A549 (cell line): Measurements from ENCODE around the gene ASNSD1. TPM values are rescaled to one million over a fixed set of nuclear protein-coding genes. Genes with fewer than 3 reads are reported as not detected.

Source experiments
- ATAC-seq, 2 experiments: fragments of 200-7000 bp in 1 of 2; fragments of >200 bp in 1 of 2; cut with Nextera tagmentation in 1 of 2; cut with Tn5 transposase in 1 of 2; 3 replicates each; pipeline versions ENCODE4 v1.8.0 to v1.9.1; 2018 to 2020; ENCODE audit warnings: mild to moderate bottlenecking in 1 of 2, moderate library complexity in 1 of 2
- CTCF ChIA-PET: fragments of 300-600 bp; sonication (Branson Sonifier 250); formaldehyde crosslinking; extraction: SDS; loops from one replicate; lab custom pipeline; 2021; ENCODE audit warnings: antibody characterized with exemption, inconsistent platforms; lab: Yijun Ruan, JAX
- POLR2A ChIA-PET: fragments of 350-600 bp; formaldehyde crosslinking; extraction: SDS; loops from one replicate; lab custom pipeline; 2021; ENCODE audit warnings: antibody characterized with exemption, inconsistent platforms; lab: Yijun Ruan, JAX
- DNase-seq, 2 experiments: peaks; one replicate each; pipeline versions ENCODE4 v3.0.0 to v3.0.0-alpha.2; 2011 to 2016; ENCODE audit warnings: low read depth in 1 of 2, low spot score in 1 of 2
- FAIRE-seq: peaks from 2 replicates; lab custom pipeline; 2011; peaks lifted over from hg19 to GRCh38; lab: Jason Lieb, UNC
- H3K27ac ChIP-seq, 2 experiments: fragments of >200 bp; sonication (Bioruptor Twin); formaldehyde crosslinking; 3 replicates each; pipeline ENCODE4 v1.5.1; 2016 to 2017
- H3K4me1 ChIP-seq: fragments of >200 bp; sonication (Bioruptor Twin); formaldehyde crosslinking; 3 replicates; pipeline ENCODE4 v1.6.1; 2016
- H3K4me2 ChIP-seq: fragments of >200 bp; sonication (Bioruptor Twin); formaldehyde crosslinking; 3 replicates; pipeline ENCODE4 v1.6.1; 2016
- H3K4me3 ChIP-seq: fragments of >200 bp; sonication (Bioruptor Twin); formaldehyde crosslinking; 3 replicates; pipeline ENCODE4 v1.5.1; 2016
- H3K9me3 ChIP-seq: fragments of >200 bp; sonication (Bioruptor Twin); formaldehyde crosslinking; 3 replicates; pipeline ENCODE4 v1.6.1; 2016
- ATOH8 ChIP-seq: fragments of 250-450 bp; sonication (Bioruptor Pico); IDR thresholded peaks from 2 replicates; pipeline ENCODE4 v1.5.0; 2020; ENCODE audit warnings: low read depth, mild to moderate bottlenecking, moderate library complexity
- BCL3 ChIP-seq: fragments of >200 bp; sonication (Bioruptor Twin); formaldehyde crosslinking; IDR thresholded peaks from 3 replicates; pipeline ENCODE4 v1.6.1; 2016
- BHLHE40 ChIP-seq: IDR thresholded peaks from 2 replicates; pipeline ENCODE4 v1.6.1; 2012; ENCODE audit warnings: low read depth, low read length, inconsistent platforms
- CBX2 ChIP-seq: fragments of 200-600 bp; sonication (generic); IDR thresholded peaks from 2 replicates; pipeline ENCODE4 v1.6.1; 2016; ENCODE audit warnings: low read depth, mild to moderate bottlenecking, borderline replicate concordance
- CEBPB ChIP-seq, 2 experiments: fragments of >200 bp in 1 of 2; sonication (Bioruptor Twin) in 1 of 2; formaldehyde crosslinking in 1 of 2; IDR thresholded peaks; 2 replicates each; pipeline ENCODE4 v1.6.1; 2012 to 2016
- EHMT2 ChIP-seq: fragments of 200-600 bp; sonication (generic); IDR thresholded peaks from 2 replicates; pipeline ENCODE4 v1.6.1; 2016; ENCODE audit warnings: antibody characterized with exemption, low read depth, mild to moderate bottlenecking, moderate library complexity
- ELK1 ChIP-seq: fragments of 150-350 bp; IDR thresholded peaks from 2 replicates; pipeline ENCODE4 v1.6.1; 2014; ENCODE audit warnings: low read depth, mild to moderate bottlenecking, low read length
- EP300 ChIP-seq, 2 experiments: fragments of >200 bp; sonication (Bioruptor Twin); formaldehyde crosslinking; IDR thresholded peaks; 2 replicates in 1 of 2; 3 replicates in 1 of 2; pipeline ENCODE4 v1.6.1; 2016 to 2017
- ESRRA ChIP-seq: fragments of 150-350 bp; IDR thresholded peaks from 2 replicates; pipeline ENCODE4 v1.6.1; 2014; ENCODE audit warnings: mild to moderate bottlenecking, low read length, borderline replicate concordance
- FOSB ChIP-seq: fragments of 250-450 bp; sonication (Bioruptor Pico); IDR thresholded peaks from 2 replicates; pipeline ENCODE4 v1.5.0; 2020; ENCODE audit warnings: mild to moderate bottlenecking, moderate library complexity
- FOXS1 ChIP-seq: fragments of 250-450 bp; sonication (Bioruptor Pico); IDR thresholded peaks from 2 replicates; pipeline ENCODE4 v1.5.0; 2020; ENCODE audit warnings: mild to moderate bottlenecking, moderate library complexity
- GATA3 ChIP-seq: IDR thresholded peaks from 2 replicates; pipeline ENCODE4 v1.6.1; 2012; ENCODE audit warnings: borderline replicate concordance
- HES2 ChIP-seq: fragments of >200 bp; sonication (Bioruptor Twin); formaldehyde crosslinking; IDR thresholded peaks from 2 replicates; pipeline ENCODE4 v1.6.1; 2016
- HEYL ChIP-seq: fragments of 250-450 bp; sonication (Bioruptor Pico); IDR thresholded peaks from 2 replicates; pipeline ENCODE4 v1.8.0; 2021; ENCODE audit warnings: mild to moderate bottlenecking, moderate library complexity
- HMGXB4 ChIP-seq: fragments of 250-450 bp; sonication (Bioruptor Pico); IDR thresholded peaks from 2 replicates; pipeline ENCODE4 v1.5.0; 2021; ENCODE audit warnings: mild to moderate bottlenecking, moderate library complexity, borderline replicate concordance
- HOXA7 ChIP-seq: fragments of 250-450 bp; sonication (Bioruptor Pico); IDR thresholded peaks from 2 replicates; pipeline ENCODE4 v1.5.0; 2020; ENCODE audit warnings: mild to moderate bottlenecking, moderate library complexity
- HOXB5 ChIP-seq: fragments of 250-450 bp; sonication (Bioruptor Pico); IDR thresholded peaks from 2 replicates; pipeline ENCODE4 v1.5.0; 2020; ENCODE audit warnings: mild to moderate bottlenecking, moderate library complexity
- JUN ChIP-seq, 2 experiments: fragments of >200 bp; sonication (Bioruptor Twin); formaldehyde crosslinking; IDR thresholded peaks; 2 replicates in 1 of 2; 3 replicates in 1 of 2; pipeline ENCODE4 v1.6.1; 2016 to 2017
- KDM5A ChIP-seq: fragments of 200-600 bp; sonication (generic); IDR thresholded peaks from 2 replicates; pipeline ENCODE4 v1.6.1; 2016; ENCODE audit warnings: antibody characterized with exemption, mild to moderate bottlenecking
- NFE2L2 ChIP-seq: fragments of 150-350 bp; conservative IDR thresholded peaks from 2 replicates; pipeline ENCODE4 v1.6.1; 2014; ENCODE audit warnings: low read length
- PHF8 ChIP-seq: fragments of 200-600 bp; sonication (generic); IDR thresholded peaks from 2 replicates; pipeline ENCODE4 v1.6.1; 2016; ENCODE audit warnings: low read depth, mild to moderate bottlenecking, antibody characterized with exemption, moderate library complexity, borderline replicate concordance
- POLR2A ChIP-seq: IDR thresholded peaks from 2 replicates; pipeline ENCODE4 v1.6.1; 2012; ENCODE audit warnings: mild to moderate bottlenecking, low read length
- RAD21 ChIP-seq, 2 experiments: fragments of >200 bp in 1 of 2; sonication (Bioruptor Twin) in 1 of 2; formaldehyde crosslinking in 1 of 2; IDR thresholded peaks in 1 of 2; conservative IDR thresholded peaks in 1 of 2; 2 replicates in 1 of 2; 3 replicates in 1 of 2; pipeline ENCODE4 v1.6.1; 2012 to 2018; ENCODE audit warnings: inconsistent platforms in 1 of 2
- RARB ChIP-seq: fragments of 250-450 bp; sonication (Bioruptor Pico); IDR thresholded peaks from 2 replicates; pipeline ENCODE4 v1.8.0; 2021; ENCODE audit warnings: mild to moderate bottlenecking, moderate library complexity
- RCOR1 ChIP-seq: fragments of 150-350 bp; IDR thresholded peaks from 2 replicates; pipeline ENCODE4 v1.6.1; 2014; ENCODE audit warnings: antibody characterized with exemption, low read length, low read depth
- RNF2 ChIP-seq: fragments of 200-600 bp; sonication (generic); IDR thresholded peaks from 2 replicates; pipeline ENCODE4 v1.6.1; 2016; ENCODE audit warnings: low read depth, mild to moderate bottlenecking, antibody characterized with exemption, moderate library complexity, borderline replicate concordance
- SMC3 ChIP-seq: fragments of >200 bp; sonication (Bioruptor Twin); formaldehyde crosslinking; IDR thresholded peaks from 3 replicates; pipeline ENCODE4 v1.6.1; 2018; ENCODE audit warnings: inconsistent platforms
- SREBF2 ChIP-seq: fragments of 450-650 bp; IDR thresholded peaks from 2 replicates; pipeline ENCODE4 v1.6.1; 2014; ENCODE audit warnings: mild to moderate bottlenecking, moderate library complexity
- USF2 ChIP-seq: fragments of 450-650 bp; IDR thresholded peaks from 2 replicates; pipeline ENCODE4 v1.6.1; 2014; ENCODE audit warnings: antibody characterized with exemption
- ZFP36 ChIP-seq: fragments of 450-650 bp; IDR thresholded peaks from 2 replicates; pipeline ENCODE4 v1.6.1; 2014; ENCODE audit warnings: borderline replicate concordance; ENCODE audit not compliant: partially characterized antibody
- WGBS: methylation state at CpG from one replicate; pipeline ENCODE4 v1.1.6; 2017; ENCODE audit errors: missing lambda C conversion rate; 5-methylcytosine and 5-hydroxymethylcytosine counted together
- polyA plus RNA-seq, 4 experiments: library from polyadenylated mRNA; depleted of rRNA in 3 of 4; stranded (reverse); fragments of >200 nt; fragmentation: RNase III in 1 of 4; extraction: RNeasy Plus Mini Kit Qiagen cat#74134 plus additional on column Dnase treatment in 1 of 4; gene quantifications; 2 replicates in 3 of 4; 3 replicates in 1 of 4; pipeline ENCODE4 v1.2.3, GENCODE V29; 2011 to 2017

The ASNSD1 gene
- polyA plus RNA-seq, 2 of the 4 experiments (the other 2 are of a cell fraction) = 45.9 to 69.0 TPM

- peak; percentile 70; the same call in 1 of the 2 replicates for TF ChIP-seq HOXB5 (CRISPR knock-in tag)
- no peak for TF ChIP-seq HES2
- TF ChIP-seq CBX2 = no peak
- TF ChIP-seq ELK1 = no peak
- TF ChIP-seq SREBF2 = no peak
- TF ChIP-seq RARB (CRISPR knock-in tag) = no peak; the same call in 1 of the 2 replicates
- no peak for TF ChIP-seq EP300 (IDR thresholded peaks at IDR 0.05)
- TF ChIP-seq ZFP36 = no peak
- no peak for TF ChIP-seq BHLHE40
- no peak for TF ChIP-seq RCOR1
- no peak for TF ChIP-seq ESRRA
- peak; percentile 78 for TF ChIP-seq POLR2A
- TF ChIP-seq JUN (IDR thresholded peaks at IDR 0.05) = peak; percentile 62 to 89; a peak in 4 of 5 replicates
- no peak for TF ChIP-seq FOXS1 (CRISPR knock-in tag)
- no peak for TF ChIP-seq HEYL (CRISPR knock-in tag)
- TF ChIP-seq EHMT2 = no peak
- TF ChIP-seq HMGXB4 (CRISPR knock-in tag) = peak; percentile 95
- peak; percentile 86 for TF ChIP-seq PHF8
- no peak for TF ChIP-seq USF2
- peak; percentile 9 to 73; a peak in 3 of 5 replicates for TF ChIP-seq RAD21 (conservative IDR thresholded peaks at IDR 0.05 in 1 of 2, IDR thresholded peaks at IDR 0.05 in 1 of 2)
- no peak for TF ChIP-seq NFE2L2
- TF ChIP-seq BCL3 = 0 out of 3 replicates have a peak, but pooled peaks have one; percentile 48
- TF ChIP-seq, all 56 proteins: peak for 17
Measured at GRCh38 chr2:189674374-189675112, 13.3 kb downstream of the ASNSD1 start, which contains the start of gene ANKAR (continued).

GRCh38 chr2:189676471-189676870 is 15.2 kb downstream of the ASNSD1 start:
- ChIA-PET CTCF (interaction anchor here (0.7 to 3.8 kb wide), 4 partner anchors 16 to 86 kb away, joined by 4 to 13 read pairs (median 6); partner anchors contain the start of gene OSGEPL1), POLR2A (no interaction called here)
- Histone ChIP-seq H3K4me3 (no peak overlapping the region), H3K27ac (no peak overlapping the region), H3K4me2 (no peak overlapping the region), H3K4me1 (peaks cover 12% of the 10 kb centered on the region), H3K9me3 (peaks cover 10% of the 10 kb centered on the region)
- WGBS = 94% methylated on average over 4 of the region's 4 CpGs
- FAIRE-seq = no peak
- DNase-seq = no peak
- no peak for ATAC-seq
- TF ChIP-seq RARB (CRISPR knock-in tag) = no peak
- no peak for TF ChIP-seq CEBPB (IDR thresholded peaks at IDR 0.05)
- no peak for TF ChIP-seq HOXA7
- TF ChIP-seq FOSB (CRISPR knock-in tag) = no peak
- no peak for TF ChIP-seq RNF2
- no peak for TF ChIP-seq POLR2A
- no peak for TF ChIP-seq SMC3
- no peak for TF ChIP-seq ELK1
- no peak for TF ChIP-seq GATA3
- TF ChIP-seq ESRRA = no peak
- TF ChIP-seq ATOH8 (CRISPR knock-in tag) = no peak
- no peak for TF ChIP-seq KDM5A
- TF ChIP-seq, all 56 proteins: peak for 0
